Measurements from ENCODE around the gene WBP2NL.

The WBP2NL gene

GRCh38 chr22:41970601-41971000, 28.0 kb upstream of the WBP2NL start:
- TF ChIP-seq, protein P1, sequence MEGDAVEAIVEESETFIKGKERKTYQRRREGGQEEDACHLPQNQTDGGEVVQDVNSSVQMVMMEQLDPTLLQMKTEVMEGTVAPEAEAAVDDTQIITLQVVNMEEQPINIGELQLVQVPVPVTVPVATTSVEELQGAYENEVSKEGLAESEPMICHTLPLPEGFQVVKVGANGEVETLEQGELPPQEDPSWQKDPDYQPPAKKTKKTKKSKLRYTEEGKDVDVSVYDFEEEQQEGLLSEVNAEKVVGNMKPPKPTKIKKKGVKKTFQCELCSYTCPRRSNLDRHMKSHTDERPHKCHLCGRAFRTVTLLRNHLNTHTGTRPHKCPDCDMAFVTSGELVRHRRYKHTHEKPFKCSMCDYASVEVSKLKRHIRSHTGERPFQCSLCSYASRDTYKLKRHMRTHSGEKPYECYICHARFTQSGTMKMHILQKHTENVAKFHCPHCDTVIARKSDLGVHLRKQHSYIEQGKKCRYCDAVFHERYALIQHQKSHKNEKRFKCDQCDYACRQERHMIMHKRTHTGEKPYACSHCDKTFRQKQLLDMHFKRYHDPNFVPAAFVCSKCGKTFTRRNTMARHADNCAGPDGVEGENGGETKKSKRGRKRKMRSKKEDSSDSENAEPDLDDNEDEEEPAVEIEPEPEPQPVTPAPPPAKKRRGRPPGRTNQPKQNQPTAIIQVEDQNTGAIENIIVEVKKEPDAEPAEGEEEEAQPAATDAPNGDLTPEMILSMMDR (conservative IDR thresholded peaks at IDR 0.05; ENCODE audit: low read depth, low read length) = no peak
- Histone ChIP-seq H3K4me3 (IDR thresholded peaks at IDR 0.05; ENCODE audit: insufficient read depth, low read depth, low read length) (no peak overlapping the region), H2AFZ (ENCODE audit: low read depth) (no peak overlapping the region), H3K4me2 (no peak overlapping the region), H3K79me2 (ENCODE audit: insufficient read depth, low read depth) (no peaks in the 10 kb centered on the region), H4K20me1 (ENCODE audit: insufficient read depth) (no peaks in the 10 kb centered on the region), H3K4me1 (ENCODE audit: low read depth, poor library complexity, severe bottlenecking) (no peaks in the 10 kb centered on the region), H3K27ac (no peak overlapping the region), H3K27me3 (ENCODE audit: insufficient read depth, low read depth) (peaks cover 4% of the 10 kb centered on the region), H3K9ac (no peak overlapping the region), H3K36me3 (ENCODE audit: insufficient read depth) (no peaks in the 10 kb centered on the region)

DNA sequence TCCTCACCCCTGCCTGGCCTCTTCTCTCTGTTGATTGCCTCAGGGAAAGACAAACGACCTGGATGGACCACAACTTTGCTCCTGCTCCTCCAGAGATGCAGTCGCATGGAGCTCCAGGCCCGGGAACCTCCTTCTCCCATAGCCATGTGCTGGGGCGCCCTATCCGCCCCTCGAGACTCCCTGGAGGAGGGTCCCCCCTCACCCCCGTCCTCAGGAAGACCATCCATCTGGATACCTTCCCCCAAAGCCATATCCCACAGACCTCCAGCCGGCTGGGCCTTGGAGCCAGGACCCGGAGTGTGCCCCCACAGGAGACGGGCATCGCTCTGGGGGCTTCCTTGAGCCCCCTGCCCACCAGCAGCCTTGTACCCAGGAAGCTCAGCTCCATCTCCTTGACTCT, 27.2 kb upstream of the WBP2NL start:
- Histone ChIP-seq H3K79me2 (ENCODE audit: insufficient read depth, low read depth) (no peaks in the 10 kb centered on the region), H3K27me3 (ENCODE audit: insufficient read depth, low read depth) (peaks cover 11% of the 10 kb centered on the region), H3K9ac (no peak overlapping the region), H2AFZ (ENCODE audit: low read depth) (no peak overlapping the region), H3K4me3 (IDR thresholded peaks at IDR 0.05; ENCODE audit: insufficient read depth, low read depth, low read length) (no peak overlapping the region), H3K36me3 (ENCODE audit: insufficient read depth) (no peaks in the 10 kb centered on the region), H4K20me1 (ENCODE audit: insufficient read depth) (no peaks in the 10 kb centered on the region), H3K4me2 (no peak overlapping the region), H3K27ac (no peak overlapping the region), H3K4me1 (ENCODE audit: low read depth, poor library complexity, severe bottlenecking) (no peaks in the 10 kb centered on the region)
- TF ChIP-seq, protein P1 (conservative IDR thresholded peaks at IDR 0.05; ENCODE audit: low read depth, low read length) = no peak

GRCh38 chr22:41974691-41975290, 23.8 kb upstream of the WBP2NL start:
- Histone ChIP-seq H3K79me2 (ENCODE audit: insufficient read depth, low read depth) (no peaks in the 10 kb centered on the region), H4K20me1 (ENCODE audit: insufficient read depth) (no peaks in the 10 kb centered on the region), H3K27ac (no peak overlapping the region), H3K4me1 (ENCODE audit: low read depth, poor library complexity, severe bottlenecking) (no peaks in the 10 kb centered on the region), H3K36me3 (ENCODE audit: insufficient read depth) (no peaks in the 10 kb centered on the region), H2AFZ (ENCODE audit: low read depth) (no peak overlapping the region), H3K4me3 (IDR thresholded peaks at IDR 0.05; ENCODE audit: insufficient read depth, low read depth, low read length) (no peak overlapping the region), H3K4me2 (no peak overlapping the region), H3K27me3 (ENCODE audit: insufficient read depth, low read depth) (peaks cover 11% of the 10 kb centered on the region), H3K9ac (no peak overlapping the region)
- TF ChIP-seq, protein P1 (conservative IDR thresholded peaks at IDR 0.05; ENCODE audit: low read depth, low read length) = no peak

GRCh38 chr22:41975299-41976069, 23.1 kb upstream of the WBP2NL start:
- H3K27ac ChIP-seq = no peak overlapping the region
- TF ChIP-seq, protein P1 (conservative IDR thresholded peaks at IDR 0.05; ENCODE audit: low read depth, low read length) = no peak
- H3K79me2 ChIP-seq (ENCODE audit: insufficient read depth, low read depth) = no peaks in the 10 kb centered on the region
- no peaks in the 10 kb centered on the region for H3K4me1 ChIP-seq (ENCODE audit: low read depth, poor library complexity, severe bottlenecking)
- no peak overlapping the region for H3K4me3 ChIP-seq (IDR thresholded peaks at IDR 0.05; ENCODE audit: insufficient read depth, low read depth, low read length)
- peak overlapping the region; percentile 71; the same call in 1 of the 2 replicates for H2AFZ ChIP-seq (ENCODE audit: low read depth)
- peaks cover 11% of the 10 kb centered on the region for H3K27me3 ChIP-seq (ENCODE audit: insufficient read depth, low read depth)
- H3K36me3 ChIP-seq (ENCODE audit: insufficient read depth) = no peaks in the 10 kb centered on the region
- no peak overlapping the region for H3K9ac ChIP-seq
- H3K4me2 ChIP-seq = no peak overlapping the region
- H4K20me1 ChIP-seq (ENCODE audit: insufficient read depth) = no peaks in the 10 kb centered on the region

Data from KMS-11 (cell line).